BLaER1 treated with 17β-estradiol and CSF1 and Interleukin-3, amounts not matched to agents 10 nM and 100 nM (cell line): Measurements from ENCODE around the gene SPOCK1.

Source experiments
- H3K27ac ChIP-seq, 11 experiments: shearing (Covaris generic); formaldehyde crosslinking; 2 replicates each; pipeline ENCODE4 v1.8.1; 2022
- H3K27me3 ChIP-seq, 11 experiments: shearing (Covaris generic); formaldehyde crosslinking; 2 replicates each; pipeline ENCODE4 v1.8.1; 2022
- H3K36me3 ChIP-seq, 11 experiments: shearing (Covaris generic); formaldehyde crosslinking; 2 replicates each; pipeline ENCODE4 v1.8.1; 2022
- H3K4me1 ChIP-seq, 10 experiments: shearing (Covaris generic); formaldehyde crosslinking; 2 replicates each; pipeline ENCODE4 v1.8.1; 2022
- H3K4me2 ChIP-seq, 11 experiments: shearing (Covaris generic); formaldehyde crosslinking; 2 replicates each; pipeline ENCODE4 v1.8.1; 2022
- H3K4me3 ChIP-seq, 10 experiments: shearing (Covaris generic); formaldehyde crosslinking; 2 replicates each; pipeline ENCODE4 v1.8.1; 2022
- H3K9ac ChIP-seq, 11 experiments: shearing (Covaris generic); formaldehyde crosslinking; 2 replicates each; pipeline ENCODE4 v1.8.1; 2022
- H3K9me3 ChIP-seq, 11 experiments: shearing (Covaris generic); formaldehyde crosslinking; replicated peaks in 1 of 11; 2 replicates each; pipeline ENCODE4 v1.8.1; 2022
- H4K20me1 ChIP-seq, 11 experiments: shearing (Covaris generic); formaldehyde crosslinking; 2 replicates each; pipeline ENCODE4 v1.8.1; 2022
- Cebpa-rat ChIP-seq, 11 experiments: shearing (Covaris generic); IDR thresholded peaks; 2 replicates each; pipeline ENCODE4 v1.8.1; 2022

Gene SPOCK1

DNA sequence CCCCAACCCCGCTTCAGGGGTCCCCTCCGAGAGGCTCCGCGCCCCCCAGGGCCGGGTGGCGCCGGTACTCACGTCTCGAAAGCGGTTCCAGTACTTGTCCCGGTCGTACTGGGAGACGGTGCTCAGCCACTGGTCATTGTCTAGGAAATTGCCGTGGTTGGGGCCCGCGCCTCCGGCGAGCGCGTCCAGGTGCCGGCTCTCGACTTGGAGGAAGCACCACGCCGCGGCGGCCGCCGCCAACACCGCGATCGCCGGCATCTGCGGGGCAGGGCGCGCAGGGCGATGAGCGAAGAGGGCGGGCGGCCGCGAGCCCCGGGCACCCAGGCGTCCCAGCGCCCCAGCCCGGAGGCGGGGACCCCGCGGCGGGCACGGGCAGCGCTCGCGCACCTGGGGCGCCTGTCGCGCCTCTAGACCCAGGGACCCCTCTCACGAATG is 808 bp downstream of the SPOCK1 start:
- H3K9ac ChIP-seq, result no peak overlapping the region

DNA sequence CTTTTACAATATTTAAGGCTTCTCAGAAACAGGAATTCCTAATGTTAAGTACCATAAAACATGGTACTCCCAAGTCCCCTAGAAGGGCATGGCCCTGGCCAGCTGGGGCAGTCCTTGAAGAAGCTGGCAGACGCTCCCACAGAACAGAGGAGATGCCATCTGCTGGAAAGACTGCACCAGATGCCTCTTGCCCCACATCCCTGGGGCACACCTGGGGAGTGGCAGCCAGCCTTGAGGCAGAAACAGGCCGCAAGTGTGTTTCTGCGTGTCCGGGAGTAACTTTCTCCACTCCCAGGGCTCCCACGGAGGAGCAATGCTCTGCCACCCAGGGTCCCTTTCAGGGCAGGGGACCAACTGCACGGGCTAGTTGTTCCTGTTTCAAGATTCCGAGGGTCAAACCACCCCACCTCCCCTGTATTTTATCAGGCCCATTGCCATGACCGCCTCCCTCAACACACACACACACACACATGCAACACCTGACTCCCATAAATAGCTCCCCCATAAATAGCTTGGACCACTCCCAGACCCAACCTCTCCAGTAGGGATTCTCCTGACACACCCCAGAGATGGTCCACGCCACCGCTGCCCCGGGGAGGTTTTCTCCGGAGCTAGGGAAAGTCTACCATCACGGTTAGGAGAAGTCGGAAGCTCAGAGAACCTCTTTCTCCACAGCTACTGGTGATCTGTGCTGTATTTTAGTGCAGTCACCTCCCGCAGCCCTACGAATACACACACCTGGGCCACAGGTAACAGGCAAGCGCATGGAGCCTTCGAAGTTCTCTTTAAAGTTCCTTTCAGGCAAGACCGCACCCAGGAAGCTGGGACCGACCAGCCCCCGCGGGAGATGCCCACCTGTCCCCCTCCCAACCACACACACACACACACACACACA is 1.5 kb downstream of the SPOCK1 start:
- no peak for TF ChIP-seq Cebpa-rat (IDR thresholded peaks at IDR 0.05)
- Histone ChIP-seq H3K9me3 (peaks cover 5 to 13% (median 11%) of the 10 kb centered on the region in 11 experiments; a peak in 19 of 22 replicates), H3K36me3 (no peaks in the 10 kb centered on the region), H3K4me2 (no peak overlapping the region), H3K4me1 (no peaks in the 10 kb centered on the region), H3K4me3 (no peak overlapping the region), H3K9ac (no peak overlapping the region), H3K27ac (no peak overlapping the region), H4K20me1 (no peaks in the 10 kb centered on the region), H3K27me3 (peaks cover 0 to 10% (median 4%) of the 10 kb centered on the region in 11 experiments; a peak in 10 of 22 replicates)

More for the DNA sequence above, 808 bp downstream of the SPOCK1 start:
- Histone ChIP-seq H3K27ac (no peak overlapping the region), H3K9me3 (peaks cover 5 to 13% (median 11%) of the 10 kb centered on the region in 11 experiments; a peak in 19 of 22 replicates), H4K20me1 (no peaks in the 10 kb centered on the region), H3K27me3 (peaks cover 0 to 10% (median 4%) of the 10 kb centered on the region in 11 experiments; a peak in 10 of 22 replicates), H3K4me1 (no peaks in the 10 kb centered on the region), H3K4me3 (no peak overlapping the region), H3K4me2 (no peak overlapping the region; a peak in 1 of 22 replicates), H3K36me3 (no peaks in the 10 kb centered on the region)
- no peak for TF ChIP-seq Cebpa-rat (IDR thresholded peaks at IDR 0.05)

DNA sequence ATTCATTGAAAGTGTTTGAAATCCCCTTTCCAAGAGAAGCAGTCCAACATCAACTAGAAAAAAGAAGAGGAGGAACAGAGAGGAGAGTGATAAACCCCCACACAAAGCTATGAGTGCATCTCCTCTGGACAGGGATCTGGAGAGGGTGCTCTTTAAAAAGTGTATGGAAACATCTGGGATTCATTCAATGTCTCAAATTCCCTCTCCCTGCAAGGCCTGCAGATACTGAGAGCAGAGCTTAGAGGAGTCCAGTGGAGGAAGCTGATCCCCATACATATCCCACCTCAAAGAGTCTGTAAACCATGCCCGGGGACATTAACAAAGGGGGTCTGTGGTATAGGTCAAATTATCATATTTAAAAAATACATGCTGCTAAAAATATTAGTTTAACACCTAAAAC is 2.2 kb downstream of the SPOCK1 start:
- H3K9ac ChIP-seq, result no peak overlapping the region
- no peaks in the 10 kb centered on the region for H3K36me3 ChIP-seq
- H3K9me3 ChIP-seq, result peaks cover 5 to 13% (median 11%) of the 10 kb centered on the region in 11 experiments; a peak in 19 of 22 replicates
- no peaks in the 10 kb centered on the region for H3K4me1 ChIP-seq
- H4K20me1 ChIP-seq, result no peaks in the 10 kb centered on the region
- no peak for TF ChIP-seq Cebpa-rat (IDR thresholded peaks at IDR 0.05)
- H3K27ac ChIP-seq, result no peak overlapping the region
- H3K4me3 ChIP-seq, result no peak overlapping the region
- peaks cover 0 to 10% (median 4%) of the 10 kb centered on the region in 11 experiments; a peak in 10 of 22 replicates for H3K27me3 ChIP-seq
- H3K4me2 ChIP-seq, result no peak overlapping the region

DNA sequence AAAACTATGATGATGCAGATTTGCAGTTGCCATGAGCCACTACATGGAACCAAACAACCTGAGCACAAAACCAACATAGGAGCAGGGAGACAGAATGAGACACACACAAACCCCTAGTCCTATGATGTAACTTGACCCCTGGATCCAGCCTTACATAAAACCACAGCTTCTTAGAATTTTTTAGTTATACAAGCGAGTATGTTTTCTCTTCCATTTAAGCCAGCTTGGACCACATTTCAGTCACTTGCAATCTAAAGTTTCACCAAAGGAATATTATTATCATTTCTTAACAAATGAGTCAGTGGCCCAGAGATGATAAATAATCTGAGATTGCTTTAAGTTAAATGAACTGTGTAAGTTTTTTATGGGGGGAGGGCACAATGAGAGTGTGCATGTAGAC is 6.8 kb downstream of the SPOCK1 start:
- TF ChIP-seq Cebpa-rat (IDR thresholded peaks at IDR 0.05), result no peak
- no peaks in the 10 kb centered on the region for H3K4me1 ChIP-seq
- no peak overlapping the region for H3K4me3 ChIP-seq
- no peak overlapping the region for H3K9ac ChIP-seq
- H3K4me2 ChIP-seq, result no peak overlapping the region
- no peaks in the 10 kb centered on the region for H3K36me3 ChIP-seq
- H3K27me3 ChIP-seq, result no peaks in the 10 kb centered on the region
- no peaks in the 10 kb centered on the region for H3K9me3 ChIP-seq
- no peaks in the 10 kb centered on the region for H4K20me1 ChIP-seq
- no peak overlapping the region for H3K27ac ChIP-seq

DNA sequence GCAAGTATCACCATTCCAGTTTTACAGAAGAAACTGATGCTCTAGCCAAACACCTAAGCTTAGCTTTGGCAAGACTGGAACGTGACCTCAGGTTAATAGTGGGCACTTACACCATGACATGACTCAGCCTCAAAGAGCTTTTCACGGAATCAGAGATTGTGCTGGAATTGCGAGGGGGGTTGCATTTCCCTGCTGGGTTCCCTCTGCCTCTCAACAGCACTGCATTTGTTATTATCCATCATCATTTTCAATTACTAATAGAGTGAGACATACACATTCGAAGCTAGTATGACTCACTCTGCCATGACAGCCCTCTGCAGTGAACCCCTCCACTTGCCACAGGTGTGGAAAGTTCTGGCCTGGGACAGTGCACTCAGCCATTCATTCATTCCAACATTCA is 8.0 kb downstream of the SPOCK1 start:
- Histone ChIP-seq H3K9me3 (no peaks in the 10 kb centered on the region), H3K4me2 (no peak overlapping the region), H3K4me3 (no peak overlapping the region), H3K36me3 (no peaks in the 10 kb centered on the region), H3K4me1 (no peaks in the 10 kb centered on the region), H4K20me1 (no peaks in the 10 kb centered on the region), H3K27ac (no peak overlapping the region), H3K27me3 (no peaks in the 10 kb centered on the region), H3K9ac (no peak overlapping the region)
- TF ChIP-seq Cebpa-rat (IDR thresholded peaks at IDR 0.05), result no peak

DNA sequence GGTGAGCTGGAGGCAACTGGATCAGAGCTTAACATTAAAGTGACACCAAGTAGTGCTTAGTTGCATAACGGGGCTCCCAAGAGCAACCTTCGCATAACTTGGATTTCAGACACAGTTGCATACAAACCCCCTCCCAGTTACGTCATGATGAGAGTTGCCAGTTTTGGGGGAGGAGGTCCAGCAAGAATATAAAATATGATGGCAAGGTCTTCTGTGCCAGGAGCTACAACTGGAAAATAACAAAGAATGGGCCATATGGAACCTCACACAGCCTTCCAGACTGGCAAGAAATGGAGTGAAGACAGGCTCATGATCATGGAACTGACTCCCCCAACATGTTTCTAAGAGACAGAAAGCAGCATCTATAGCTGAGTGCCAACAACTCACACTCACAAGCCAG is 8.5 kb downstream of the SPOCK1 start:
- no peak for TF ChIP-seq Cebpa-rat (IDR thresholded peaks at IDR 0.05)
- H3K4me2 ChIP-seq, result no peak overlapping the region

DNA sequence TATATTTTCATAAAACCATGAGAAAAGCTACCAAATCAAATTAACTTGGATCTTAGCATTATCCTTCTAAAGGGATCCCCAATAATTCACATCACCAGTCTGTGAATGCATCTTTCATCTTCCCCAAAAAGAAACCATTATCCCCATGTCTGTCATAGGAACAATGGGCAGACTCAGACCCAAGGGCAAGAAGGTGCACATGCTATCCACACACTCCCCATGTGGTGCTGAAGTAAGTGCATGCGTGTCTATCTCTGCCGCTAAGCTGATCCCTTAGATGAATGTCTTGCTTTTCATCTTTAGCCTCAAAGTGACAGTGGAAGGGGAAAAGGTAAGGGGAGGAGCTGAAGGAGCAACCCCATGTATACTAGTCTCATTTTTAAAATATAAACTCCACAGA is 10.2 kb downstream of the SPOCK1 start:
- no peaks in the 10 kb centered on the region for H3K9me3 ChIP-seq
- H3K9ac ChIP-seq, result no peak overlapping the region
- no peak overlapping the region for H3K27ac ChIP-seq
- H4K20me1 ChIP-seq, result no peaks in the 10 kb centered on the region
- no peaks in the 10 kb centered on the region for H3K27me3 ChIP-seq
- H3K4me2 ChIP-seq, result no peak overlapping the region
- H3K36me3 ChIP-seq, result no peaks in the 10 kb centered on the region
- H3K4me3 ChIP-seq, result no peak overlapping the region
- no peak for TF ChIP-seq Cebpa-rat (IDR thresholded peaks at IDR 0.05)
- H3K4me1 ChIP-seq, result no peaks in the 10 kb centered on the region

More for the DNA sequence above, 8.5 kb downstream of the SPOCK1 start:
- Histone ChIP-seq H3K27ac (no peak overlapping the region), H3K36me3 (no peaks in the 10 kb centered on the region), H3K4me3 (no peak overlapping the region), H3K9ac (no peak overlapping the region), H3K9me3 (no peaks in the 10 kb centered on the region), H4K20me1 (no peaks in the 10 kb centered on the region), H3K4me1 (no peaks in the 10 kb centered on the region), H3K27me3 (no peaks in the 10 kb centered on the region)

DNA sequence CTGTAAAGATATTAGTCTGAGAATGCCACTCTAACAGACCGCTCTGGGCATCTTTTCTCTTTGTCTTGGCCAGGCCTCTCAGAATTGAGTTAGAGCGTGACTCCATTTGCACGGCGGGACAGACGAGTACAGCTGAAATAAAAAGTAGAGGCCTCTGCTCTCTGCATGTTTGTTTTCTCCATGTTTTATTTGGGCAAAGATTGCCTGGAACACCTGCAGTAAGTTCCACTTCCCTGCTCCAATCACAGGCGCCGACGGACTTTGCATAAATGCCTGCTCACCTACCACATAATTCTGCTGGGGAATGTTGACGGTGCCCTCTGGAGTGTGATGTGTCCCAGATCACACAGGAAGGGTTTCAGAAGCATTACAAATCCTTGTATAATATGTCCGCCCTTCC is 10.6 kb downstream of the SPOCK1 start:
- Histone ChIP-seq H4K20me1 (no peaks in the 10 kb centered on the region), H3K4me3 (no peak overlapping the region), H3K36me3 (no peaks in the 10 kb centered on the region), H3K4me1 (no peaks in the 10 kb centered on the region), H3K27ac (no peak overlapping the region), H3K27me3 (no peaks in the 10 kb centered on the region), H3K9me3 (no peaks in the 10 kb centered on the region), H3K9ac (no peak overlapping the region), H3K4me2 (no peak overlapping the region)
- TF ChIP-seq Cebpa-rat (IDR thresholded peaks at IDR 0.05), result no peak

DNA sequence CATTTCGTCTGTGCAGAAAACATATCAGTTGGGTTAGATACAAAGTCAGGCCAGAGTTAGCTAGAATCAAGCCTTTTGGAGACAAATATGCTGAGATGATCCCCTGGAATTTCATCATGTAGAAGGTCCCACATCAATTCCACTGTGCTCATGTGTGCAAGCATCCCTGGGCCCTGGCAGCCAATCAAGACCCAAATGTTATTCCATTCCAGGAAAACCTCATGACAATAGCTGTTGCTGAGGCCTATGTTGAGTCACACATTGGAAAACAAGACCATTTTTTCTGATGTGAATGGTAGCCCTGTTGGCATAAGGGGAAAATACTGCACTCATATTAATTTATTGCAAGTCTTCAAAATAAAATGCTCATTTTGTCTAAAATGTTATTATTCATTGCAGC is 11.5 kb downstream of the SPOCK1 start:
- no peaks in the 10 kb centered on the region for H3K9me3 ChIP-seq
- no peaks in the 10 kb centered on the region for H3K4me1 ChIP-seq
- no peak for TF ChIP-seq Cebpa-rat (IDR thresholded peaks at IDR 0.05)
- H3K27ac ChIP-seq, result no peak overlapping the region
- no peak overlapping the region for H3K4me3 ChIP-seq
- no peak overlapping the region for H3K4me2 ChIP-seq
- no peaks in the 10 kb centered on the region for H3K36me3 ChIP-seq
- H3K9ac ChIP-seq, result no peak overlapping the region
- no peaks in the 10 kb centered on the region for H4K20me1 ChIP-seq
- no peaks in the 10 kb centered on the region for H3K27me3 ChIP-seq

DNA sequence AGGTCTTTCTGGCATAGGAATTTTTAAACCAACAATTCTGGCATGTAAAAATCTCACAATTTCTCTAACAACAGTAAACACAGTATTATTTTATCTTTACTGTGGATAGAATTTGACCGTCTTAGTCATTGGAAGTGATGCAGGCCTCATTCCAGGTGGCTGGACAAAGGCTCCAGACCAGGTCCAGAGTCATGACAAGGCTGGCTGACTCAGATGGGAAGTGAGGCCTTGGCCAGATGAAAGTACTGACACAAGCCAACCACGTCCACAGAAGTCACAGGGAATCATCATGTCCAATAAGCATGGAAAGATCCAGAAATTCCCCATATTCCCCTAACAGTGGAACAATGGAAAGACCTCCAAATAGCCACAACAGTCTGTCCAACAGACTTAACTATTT is 12.4 kb downstream of the SPOCK1 start:
- H3K36me3 ChIP-seq, result no peaks in the 10 kb centered on the region
- H3K4me1 ChIP-seq, result no peaks in the 10 kb centered on the region
- no peak overlapping the region for H3K9ac ChIP-seq
- no peaks in the 10 kb centered on the region for H3K9me3 ChIP-seq
- H3K27me3 ChIP-seq, result no peaks in the 10 kb centered on the region
- H3K27ac ChIP-seq, result no peak overlapping the region
- no peak overlapping the region for H3K4me3 ChIP-seq
- H4K20me1 ChIP-seq, result no peaks in the 10 kb centered on the region
- no peak overlapping the region for H3K4me2 ChIP-seq
- TF ChIP-seq Cebpa-rat (IDR thresholded peaks at IDR 0.05), result no peak
